ENCODE data around the gene RPL22L1. TPM values are rescaled to one million over a fixed set of nuclear protein-coding genes. Genes with fewer than 3 reads are reported as not detected.

Gene RPL22L1
- total RNA-seq, 1 donor from 2014 or later = 43.7 TPM

DNA sequence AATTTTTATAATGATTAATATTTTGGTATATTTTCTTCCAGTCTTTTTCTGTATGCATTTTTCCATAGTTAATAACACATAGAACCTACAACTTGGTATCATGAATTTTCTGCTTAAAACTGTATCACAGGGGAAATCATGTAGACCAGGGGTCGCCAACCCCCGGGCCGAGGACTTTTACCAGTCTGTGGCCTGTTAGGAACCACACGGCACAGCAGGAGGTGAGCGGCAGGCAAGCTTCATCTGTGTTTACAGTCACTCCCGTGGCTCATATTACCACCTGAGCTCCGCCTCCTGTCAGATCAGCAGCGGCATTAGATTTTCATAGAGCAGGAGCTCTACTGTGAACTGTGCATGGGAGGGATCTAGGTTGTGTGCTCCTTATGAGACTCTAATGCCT is 54.7 kb downstream of the RPL22L1 start:
- no peaks in the 10 kb centered on the region for H3K36me3 Mint-ChIP-seq (ENCODE audit: unreplicated experiment)
- H3K4me1 Mint-ChIP-seq (ENCODE audit: unreplicated experiment) = peaks cover 37% of the 10 kb centered on the region
- no peak overlapping the region for H3K4me3 Mint-ChIP-seq (ENCODE audit: unreplicated experiment)
- no peak for DNase-seq (ENCODE audit: extremely low spot score, unreplicated experiment)
- peaks cover 2% of the 10 kb centered on the region for H3K27me3 Mint-ChIP-seq (ENCODE audit: unreplicated experiment)
- no peaks in the 10 kb centered on the region for H3K9me3 Mint-ChIP-seq (ENCODE audit: unreplicated experiment)
- no peak overlapping the region for H3K27ac Mint-ChIP-seq (ENCODE audit: unreplicated experiment)
- TF ChIP-seq, protein P1, sequence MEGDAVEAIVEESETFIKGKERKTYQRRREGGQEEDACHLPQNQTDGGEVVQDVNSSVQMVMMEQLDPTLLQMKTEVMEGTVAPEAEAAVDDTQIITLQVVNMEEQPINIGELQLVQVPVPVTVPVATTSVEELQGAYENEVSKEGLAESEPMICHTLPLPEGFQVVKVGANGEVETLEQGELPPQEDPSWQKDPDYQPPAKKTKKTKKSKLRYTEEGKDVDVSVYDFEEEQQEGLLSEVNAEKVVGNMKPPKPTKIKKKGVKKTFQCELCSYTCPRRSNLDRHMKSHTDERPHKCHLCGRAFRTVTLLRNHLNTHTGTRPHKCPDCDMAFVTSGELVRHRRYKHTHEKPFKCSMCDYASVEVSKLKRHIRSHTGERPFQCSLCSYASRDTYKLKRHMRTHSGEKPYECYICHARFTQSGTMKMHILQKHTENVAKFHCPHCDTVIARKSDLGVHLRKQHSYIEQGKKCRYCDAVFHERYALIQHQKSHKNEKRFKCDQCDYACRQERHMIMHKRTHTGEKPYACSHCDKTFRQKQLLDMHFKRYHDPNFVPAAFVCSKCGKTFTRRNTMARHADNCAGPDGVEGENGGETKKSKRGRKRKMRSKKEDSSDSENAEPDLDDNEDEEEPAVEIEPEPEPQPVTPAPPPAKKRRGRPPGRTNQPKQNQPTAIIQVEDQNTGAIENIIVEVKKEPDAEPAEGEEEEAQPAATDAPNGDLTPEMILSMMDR (IDR thresholded peaks at IDR 0.05) = no peak

Other genes starting within 250 kb of the RPL22L1 start
- 20.5 and 24.3 TPM in 2 replicates for gene EIF5A2, start 38.4 kb upstream of the RPL22L1 start, total RNA-seq
- not detected in 2 replicates for gene SLC2A2, start 156.5 kb upstream of the RPL22L1 start, total RNA-seq